ENCODE measurements around the gene SLCO4A1. TPM values are rescaled to one million over a fixed set of nuclear protein-coding genes. Genes with fewer than 3 reads are reported as not detected.

Gene SLCO4A1
- total RNA-seq, 5 donors from 2014 or later (not counting 1 experiment from before 2014, with no cell fraction given) = 0.98 to 7.2 (median 5.4) TPM

GRCh38 chr20:62716198-62716940 lies 74.1 kb downstream of the SLCO4A1 start:
- DNase-seq = peak in 32 of 35 experiments; percentile 17 to 67 (median 39)
- ChIA-PET CTCF (no interaction called here), POLR2A (no interaction called here)
- WGBS (ENCODE audit: insufficient coverage) = 31% methylated on average over 28 of the region's 30 CpGs
- Mint-ChIP-seq H3K9me3 (peaks cover 6 to 14% (median 9%) of the 10 kb centered on the region in 3 donors), H3K4me3 (peak overlapping the region; percentile 55 to 74 (median 56)), H3K27me3 (peaks cover 0 to 3% of the 10 kb centered on the region in 2 donors), H3K4me1 (peaks cover 10 to 38% (median 26%) of the 10 kb centered on the region in 3 donors), H3K36me3 (peaks cover 4% of the 10 kb centered on the region), H3K27ac (peak overlapping the region; percentile 86 to 90)
- H3K27me3 ChIP-seq (replicated peaks in 1 of 2; ENCODE audit: control insufficient read depth in 2 of 2, extremely low read depth in 1 of 2, insufficient read depth in 2 of 2, low read length in 1 of 2) = peaks cover 0 to 8% of the 10 kb centered on the region in 2 experiments
- H3K27ac ChIP-seq (ENCODE audit: low read length) = peak overlapping the region; percentile 60
- peaks cover 8 to 28% of the 10 kb centered on the region in 2 experiments for H3K4me1 ChIP-seq (ENCODE audit: control insufficient read depth in 1 of 2, extremely low read depth in 1 of 2, insufficient read depth in 2 of 2, low read length in 2 of 2)
- H3K9me3 ChIP-seq = peaks cover 2% of the 10 kb centered on the region
- ATAC-seq (replicated peaks in 1 of 4) = peak; percentile 93 to 98 (median 95)
- no peak overlapping the region for H3K4me3 ChIP-seq (ENCODE audit: control insufficient read depth in 1 of 2, extremely low read depth in 1 of 2, low read length in 1 of 2)
- no peaks in the 10 kb centered on the region for H3K36me3 ChIP-seq (ENCODE audit: control insufficient read depth in 2 of 2, extremely low read depth in 1 of 2, insufficient read depth in 1 of 2, low read length in 1 of 2)

GRCh38 chr20:62716941-62717310 lies 74.6 kb downstream of the SLCO4A1 start:
- Mint-ChIP-seq H3K4me1 (peaks cover 15 to 44% (median 32%) of the 10 kb centered on the region in 3 donors), H3K36me3 (peaks cover 4% of the 10 kb centered on the region), H3K4me3 (no peak overlapping the region), H3K27me3 (no peaks in the 10 kb centered on the region), H3K27ac (peak overlapping the region; percentile 86 to 90), H3K9me3 (peaks cover 11 to 20% (median 14%) of the 10 kb centered on the region in 3 donors)
- Histone ChIP-seq H3K36me3 (ENCODE audit: control insufficient read depth in 2 of 2, extremely low read depth in 1 of 2, insufficient read depth in 1 of 2, low read length in 1 of 2) (no peaks in the 10 kb centered on the region), H3K27ac (ENCODE audit: low read length) (no peak overlapping the region), H3K27me3 (replicated peaks in 1 of 2; ENCODE audit: control insufficient read depth in 2 of 2, extremely low read depth in 1 of 2, insufficient read depth in 2 of 2, low read length in 1 of 2) (peaks cover 0 to 8% of the 10 kb centered on the region in 2 experiments), H3K9me3 (peaks cover 4% of the 10 kb centered on the region), H3K4me1 (ENCODE audit: control insufficient read depth in 1 of 2, extremely low read depth in 1 of 2, insufficient read depth in 2 of 2, low read length in 2 of 2) (peaks cover 8 to 28% of the 10 kb centered on the region in 2 experiments), H3K4me3 (ENCODE audit: control insufficient read depth in 1 of 2, extremely low read depth in 1 of 2, low read length in 1 of 2) (no peak overlapping the region)
- ChIA-PET CTCF (no interaction called here), POLR2A (no interaction called here)
- DNase-seq (no peak), ATAC-seq (replicated peaks in 1 of 4) (no peak)
- WGBS (ENCODE audit: insufficient coverage) = 89% methylated on average over 11 of the region's 11 CpGs

- Mint-ChIP-seq H3K36me3 (peaks cover 8% of the 10 kb centered on the region), H3K4me3 (no peak overlapping the region), H3K4me1 (peaks cover 15 to 44% (median 32%) of the 10 kb centered on the region in 3 donors), H3K27ac (no peak overlapping the region), H3K9me3 (peaks cover 11 to 25% (median 20%) of the 10 kb centered on the region in 3 donors), H3K27me3 (peaks cover 0 to 3% of the 10 kb centered on the region in 2 donors)
- H3K4me1 ChIP-seq (ENCODE audit: control insufficient read depth in 1 of 2, extremely low read depth in 1 of 2, insufficient read depth in 2 of 2, low read length in 2 of 2) = peaks cover 8 to 28% of the 10 kb centered on the region in 2 experiments
- H3K9me3 ChIP-seq = peaks cover 4% of the 10 kb centered on the region
- ChIA-PET POLR2A (no interaction called here), CTCF (no interaction called here)
- H3K27ac ChIP-seq (ENCODE audit: low read length) = no peak overlapping the region
- H3K36me3 ChIP-seq (ENCODE audit: control insufficient read depth in 2 of 2, extremely low read depth in 1 of 2, insufficient read depth in 1 of 2, low read length in 1 of 2) = no peaks in the 10 kb centered on the region
- no peak for DNase-seq
- H3K4me3 ChIP-seq (ENCODE audit: control insufficient read depth in 1 of 2, extremely low read depth in 1 of 2, low read length in 1 of 2) = no peak overlapping the region
- no peak for ATAC-seq (replicated peaks in 1 of 4)
- 65% methylated on average over 18 of the region's 18 CpGs for WGBS (ENCODE audit: insufficient coverage)
- peaks cover 0 to 12% of the 10 kb centered on the region in 2 experiments for H3K27me3 ChIP-seq (replicated peaks in 1 of 2; ENCODE audit: control insufficient read depth in 2 of 2, extremely low read depth in 1 of 2, insufficient read depth in 2 of 2, low read length in 1 of 2)
These were observed 75.6 kb downstream of the SLCO4A1 start for GRCh38 chr20:62717933-62718332.

- Histone ChIP-seq H3K4me3 (ENCODE audit: control insufficient read depth in 1 of 2, extremely low read depth in 1 of 2, low read length in 1 of 2) (no peak overlapping the region), H3K27ac (ENCODE audit: low read length) (no peak overlapping the region), H3K36me3 (ENCODE audit: control insufficient read depth in 2 of 2, extremely low read depth in 1 of 2, insufficient read depth in 1 of 2, low read length in 1 of 2) (no peaks in the 10 kb centered on the region), H3K27me3 (replicated peaks in 1 of 2; ENCODE audit: control insufficient read depth in 2 of 2, extremely low read depth in 1 of 2, insufficient read depth in 2 of 2, low read length in 1 of 2) (peaks cover 0 to 14% of the 10 kb centered on the region in 2 experiments), H3K4me1 (ENCODE audit: control insufficient read depth in 1 of 2, extremely low read depth in 1 of 2, insufficient read depth in 2 of 2, low read length in 2 of 2) (peaks cover 8 to 28% of the 10 kb centered on the region in 2 experiments), H3K9me3 (peaks cover 4% of the 10 kb centered on the region)
- ChIA-PET CTCF (no interaction called here), POLR2A (interaction anchor here (0.5 to 0.7 kb wide), 3 partner anchors 67 to 462 kb away, joined by 3 read pairs; no protein-coding TSS in a partner anchor)
- H3K27ac Mint-ChIP-seq = no peak overlapping the region
- H3K9me3 Mint-ChIP-seq = peaks cover 11 to 25% (median 20%) of the 10 kb centered on the region in 3 donors
- no peak overlapping the region for H3K4me3 Mint-ChIP-seq
- peaks cover 0 to 3% of the 10 kb centered on the region in 2 donors for H3K27me3 Mint-ChIP-seq
- DNase-seq = no peak
- no peak for ATAC-seq (replicated peaks in 1 of 4)
- WGBS (ENCODE audit: insufficient coverage) = no CpG with 5 or more reads among the region's 12 CpGs
- H3K4me1 Mint-ChIP-seq = peaks cover 15 to 44% (median 32%) of the 10 kb centered on the region in 3 donors
- H3K36me3 Mint-ChIP-seq = peaks cover 8% of the 10 kb centered on the region
These were observed 76.2 kb downstream of the SLCO4A1 start for GRCh38 chr20:62718546-62718945.

- Histone ChIP-seq H3K27me3 (replicated peaks in 1 of 2; ENCODE audit: control insufficient read depth in 2 of 2, extremely low read depth in 1 of 2, insufficient read depth in 2 of 2, low read length in 1 of 2) (peaks cover 0 to 21% of the 10 kb centered on the region in 2 experiments), H3K4me3 (ENCODE audit: control insufficient read depth in 1 of 2, extremely low read depth in 1 of 2, low read length in 1 of 2) (no peak overlapping the region), H3K36me3 (ENCODE audit: control insufficient read depth in 2 of 2, extremely low read depth in 1 of 2, insufficient read depth in 1 of 2, low read length in 1 of 2) (no peaks in the 10 kb centered on the region), H3K4me1 (ENCODE audit: control insufficient read depth in 1 of 2, extremely low read depth in 1 of 2, insufficient read depth in 2 of 2, low read length in 2 of 2) (peaks cover 8 to 28% of the 10 kb centered on the region in 2 experiments), H3K27ac (ENCODE audit: low read length) (no peak overlapping the region), H3K9me3 (peaks cover 4% of the 10 kb centered on the region)
- ChIA-PET CTCF (interaction anchor here (0.6 to 0.7 kb wide), 2 partner anchors 30 to 149 kb away, joined by 3 to 4 read pairs; no protein-coding TSS in a partner anchor), POLR2A (interaction anchor here in 1 of 2 donors (0.7 kb wide), 1 partner anchor 68 kb away, joined by 3 read pairs; no protein-coding TSS in a partner anchor)
- Mint-ChIP-seq H3K36me3 (peaks cover 8% of the 10 kb centered on the region), H3K4me3 (no peak overlapping the region), H3K27ac (no peak overlapping the region), H3K4me1 (peaks cover 15 to 41% (median 32%) of the 10 kb centered on the region in 3 donors), H3K9me3 (peaks cover 11 to 25% (median 20%) of the 10 kb centered on the region in 3 donors), H3K27me3 (peaks cover 0 to 3% of the 10 kb centered on the region in 2 donors)
- ATAC-seq (replicated peaks in 1 of 4) (no peak), DNase-seq (no peak)
- WGBS (ENCODE audit: insufficient coverage) = 88% methylated on average over 10 of the region's 12 CpGs
These were observed 77.1 kb downstream of the SLCO4A1 start for GRCh38 chr20:62719250-62719935.
